Gastrocnemius medialis (tissue), 4 donors: ENCODE results near the gene ZNF445.

Experiments used
- CTCF ChIP-seq, 5 experiments: fragments of 450-650 bp in 3 of 5; fragments of 200-600 bp in 2 of 5; sonication (generic) in 2 of 5; IDR thresholded peaks in 4 of 5; conservative IDR thresholded peaks in 1 of 5; 1 replicate in 4 of 5; 2 replicates in 1 of 5; pipeline ENCODE4 v1.5.1; 2016 to 2019; ENCODE audit warnings: antibody characterized with exemption in 5 of 5, mild to moderate bottlenecking in 3 of 5, moderate library complexity in 3 of 5
- POLR2A ChIP-seq, 2 donors: fragments of 450-650 bp; IDR thresholded peaks; one replicate each; pipeline ENCODE4 v1.6.1; 2017; ENCODE audit warnings: antibody characterized with exemption in 2 of 2, mild to moderate bottlenecking in 2 of 2, moderate library complexity in 2 of 2

- TF ChIP-seq CTCF (IDR thresholded peaks at IDR 0.05 in 4 of 5, conservative IDR thresholded peaks at IDR 0.05 in 1 of 5) (no peak), POLR2A (IDR thresholded peaks at IDR 0.05) (no peak)
Measured at GRCh38 chr3:44495636-44496415, 18.4 kb upstream of the ZNF445 start.
